ENCODE data around the gene FRAS1.
"Not testable (repeated sequence)": the region's sequence is repeated elsewhere in the genome, so short reads cannot be mapped to it uniquely, and the experiment has no call there.

FRAS1 gene

DNA sequence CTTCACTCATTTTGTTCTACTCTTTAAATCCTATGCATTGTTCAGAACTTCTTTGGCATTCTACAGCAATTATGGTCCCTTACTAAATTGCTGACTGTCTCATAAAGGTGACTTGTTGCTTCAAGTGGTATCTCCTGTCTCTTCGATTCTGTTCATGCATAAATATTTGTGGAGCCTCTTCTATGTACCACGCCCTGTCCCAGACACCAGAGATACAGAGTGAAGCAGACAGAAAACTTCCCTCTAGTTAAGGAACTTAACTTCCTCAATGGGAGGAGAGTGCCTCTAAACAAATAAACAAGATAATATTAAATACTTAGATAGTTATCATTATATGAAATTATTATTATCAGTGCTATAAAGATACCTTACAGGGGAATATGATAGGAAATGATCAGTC, 235.7 kb downstream of the FRAS1 start:
- no peak for DNase-seq

DNA sequence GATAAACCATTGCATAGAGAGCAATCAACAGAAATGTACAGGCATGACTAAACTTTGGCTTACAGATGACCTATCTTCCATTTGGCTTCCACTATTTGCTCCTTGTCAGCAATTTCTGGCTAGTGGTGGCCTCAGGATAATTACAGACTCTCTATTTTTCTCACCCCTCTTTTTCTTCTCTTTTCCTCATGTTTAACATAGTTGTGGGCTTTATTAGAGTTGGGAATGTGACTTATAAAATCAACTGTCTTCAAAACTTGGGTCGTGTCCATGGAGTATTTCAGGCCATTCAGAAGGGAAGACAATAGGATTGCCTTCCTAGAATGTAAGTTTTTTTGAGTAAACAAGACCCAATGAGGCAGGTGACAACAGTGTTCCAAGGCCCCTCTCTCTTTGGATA, 236.2 kb downstream of the FRAS1 start:
- no peak for DNase-seq

- DNase-seq = peak; percentile 64
Observed at GRCh38 chr4:78293821-78294301, 236.7 kb downstream of the FRAS1 start.

DNA sequence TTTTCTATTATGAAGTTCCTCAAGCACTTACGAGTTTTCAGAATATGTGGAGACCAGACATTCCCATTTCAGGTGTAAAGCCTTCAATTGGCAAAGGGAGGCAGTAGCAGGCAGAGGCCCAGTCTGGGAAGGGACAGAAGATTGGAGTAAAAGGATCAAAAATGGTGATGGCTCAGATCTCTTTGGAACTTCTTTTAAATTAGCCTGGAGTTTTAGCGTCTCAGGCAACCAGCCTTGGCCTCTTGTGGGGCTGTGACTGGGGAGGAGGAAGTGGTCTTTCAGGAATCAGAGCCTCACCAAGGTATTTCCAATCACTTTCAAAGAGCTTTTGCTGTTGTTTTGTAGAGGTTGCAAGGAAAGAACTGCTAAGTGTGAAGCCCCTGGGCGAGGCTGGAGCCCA, 239.1 kb downstream of the FRAS1 start:
- no peak for DNase-seq

DNA sequence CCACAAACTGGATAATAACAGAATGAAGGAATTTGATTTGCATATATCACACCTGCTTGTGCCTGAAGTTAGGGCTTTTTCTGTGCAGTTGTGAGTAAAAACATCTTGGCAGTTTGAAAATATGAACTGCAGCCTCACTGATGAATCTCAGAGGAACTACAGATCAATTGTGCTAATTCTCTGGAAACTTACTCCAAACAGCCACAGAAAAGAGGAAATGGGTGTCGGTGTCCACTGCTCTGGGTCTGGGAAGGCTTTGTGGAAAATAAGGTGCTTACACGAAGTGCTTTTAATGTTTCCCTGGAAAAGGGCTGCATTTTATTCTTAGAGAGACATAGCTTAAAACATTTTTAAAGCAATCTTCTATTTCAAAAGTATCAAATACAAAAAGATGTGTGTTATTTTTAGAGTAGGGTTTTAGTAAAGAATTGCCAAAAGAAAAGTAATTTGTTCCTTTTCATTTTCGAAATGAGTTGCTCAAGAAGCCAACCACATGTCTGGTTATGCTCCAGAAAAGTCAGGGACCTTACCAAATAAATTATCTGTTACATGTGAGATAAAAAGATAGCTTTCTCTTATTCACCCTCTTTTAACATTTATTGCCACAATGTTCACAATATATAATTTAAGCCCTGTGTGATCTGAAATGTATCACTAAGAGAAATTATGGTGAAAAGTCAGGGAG, 240.1 kb downstream of the FRAS1 start:
- no peak for DNase-seq

DNA sequence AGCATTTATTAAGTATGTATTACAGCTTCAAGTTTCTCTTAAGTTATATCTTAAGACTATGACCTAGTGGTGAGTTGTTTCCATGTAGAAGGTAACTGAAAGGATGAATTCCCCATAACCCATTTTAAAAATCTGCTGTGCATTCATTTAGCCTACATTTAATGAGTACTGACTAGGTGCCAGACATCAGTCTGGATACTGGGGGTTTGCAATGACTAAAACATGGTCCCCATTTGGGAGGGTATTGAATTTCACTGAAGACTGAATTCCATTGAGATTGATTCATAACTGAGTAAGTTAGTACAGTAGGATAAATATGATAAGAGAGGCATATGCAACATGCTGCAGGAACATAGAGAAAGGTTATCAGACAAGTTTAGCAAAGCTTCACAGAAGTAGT, 241.5 kb downstream of the FRAS1 start:
- DNase-seq = no peak

DNA sequence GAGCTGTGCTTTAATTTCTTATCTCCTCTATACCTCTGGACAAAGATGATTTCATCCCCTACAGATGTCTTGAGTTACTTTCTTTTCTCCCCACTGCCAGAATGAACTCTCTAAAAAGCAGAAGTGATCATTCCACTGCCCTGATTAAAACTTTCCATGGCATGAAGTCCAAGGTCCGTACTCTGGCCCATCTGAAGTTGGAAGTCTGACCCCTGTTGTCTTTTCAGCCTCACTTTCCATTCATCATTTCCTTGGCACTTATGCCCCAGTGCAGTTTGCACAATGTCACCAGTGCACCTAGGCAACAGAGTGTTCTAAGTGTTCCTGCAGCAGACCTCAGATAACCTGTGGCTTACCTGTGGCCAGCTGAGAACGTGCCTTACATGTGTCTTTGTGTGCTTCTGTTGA, 242.4 kb downstream of the FRAS1 start:
- no peak for DNase-seq

GRCh38 chr4:78307263-78307662, 250.1 kb downstream of the FRAS1 start:
- not testable (repeated sequence) for DNase-seq

DNA sequence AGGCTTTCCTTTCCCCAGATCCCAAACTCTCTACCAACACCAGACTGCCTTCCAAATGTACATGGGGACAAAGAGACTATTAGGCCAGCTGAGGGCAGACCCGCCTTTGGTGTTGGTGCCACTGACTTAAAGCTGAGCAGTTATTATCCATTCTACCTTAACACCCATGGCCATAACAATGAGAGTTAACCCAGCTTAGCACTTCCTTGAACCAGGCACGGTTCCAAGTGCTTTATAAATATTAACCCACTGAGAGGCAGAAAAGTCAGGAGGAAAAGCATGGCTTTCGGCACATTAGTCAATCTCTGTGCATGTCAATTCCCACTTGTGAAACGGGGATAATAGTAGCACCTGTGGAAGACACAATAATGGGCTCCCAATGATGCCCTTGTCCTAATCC, 251.4 kb downstream of the FRAS1 start:
- DNase-seq = no peak

DNA sequence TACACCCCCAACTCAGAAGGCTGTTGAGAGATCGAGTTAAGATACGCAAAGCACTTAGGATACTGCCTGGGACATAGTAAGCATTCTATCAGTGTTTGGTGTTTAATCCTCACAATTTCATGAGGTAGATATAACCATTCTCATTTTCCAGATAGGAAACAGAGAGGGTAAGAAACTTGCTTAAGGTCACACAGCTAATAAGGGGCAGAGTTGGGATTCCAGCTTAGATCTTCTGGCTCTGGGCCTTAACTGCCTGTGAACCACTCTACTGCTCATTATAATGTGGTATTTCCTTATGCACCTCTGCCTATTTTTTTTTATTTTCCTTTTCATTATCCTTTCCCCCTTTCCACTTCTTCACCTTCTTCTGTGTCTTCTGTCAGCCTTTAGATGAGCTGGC, 252.2 kb downstream of the FRAS1 start:
- DNase-seq = no peak

DNA sequence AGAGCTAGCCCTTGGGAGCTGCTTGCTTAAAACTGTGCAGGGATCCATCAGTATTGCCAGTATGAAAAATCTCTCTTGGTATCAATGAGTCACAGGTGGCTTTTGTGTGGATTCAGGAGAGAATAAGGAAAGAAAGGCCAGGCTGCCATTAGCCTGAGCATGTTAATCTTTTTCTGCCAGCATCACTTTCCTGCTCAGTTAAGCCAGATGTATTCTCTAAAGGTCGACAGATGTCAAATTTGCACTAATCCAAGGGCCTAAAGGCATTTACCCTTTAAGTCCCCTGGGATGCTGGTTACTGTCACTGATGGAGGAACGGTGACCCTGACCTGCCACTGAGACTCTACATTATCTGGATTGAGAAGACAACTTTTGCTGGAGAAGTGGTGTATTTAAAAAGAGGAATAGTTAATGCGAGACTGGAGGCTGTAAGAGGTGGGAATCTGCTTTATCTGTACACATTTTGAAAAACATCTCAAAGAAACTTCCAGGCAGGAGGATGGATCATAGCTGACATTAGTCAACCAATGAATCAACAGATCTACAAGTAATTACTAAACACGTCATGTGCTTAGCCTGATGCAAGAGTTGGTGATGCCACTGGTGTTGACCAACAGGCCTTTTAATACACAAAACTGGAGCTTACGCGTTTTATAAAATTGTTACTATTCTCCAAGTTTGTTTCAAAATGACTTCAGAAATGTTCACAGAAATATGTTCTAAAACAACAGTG, 253.1 kb downstream of the FRAS1 start:
- DNase-seq = no peak

- no peak for DNase-seq
Observed at GRCh38 chr4:78310740-78311115, 253.6 kb downstream of the FRAS1 start.

DNA sequence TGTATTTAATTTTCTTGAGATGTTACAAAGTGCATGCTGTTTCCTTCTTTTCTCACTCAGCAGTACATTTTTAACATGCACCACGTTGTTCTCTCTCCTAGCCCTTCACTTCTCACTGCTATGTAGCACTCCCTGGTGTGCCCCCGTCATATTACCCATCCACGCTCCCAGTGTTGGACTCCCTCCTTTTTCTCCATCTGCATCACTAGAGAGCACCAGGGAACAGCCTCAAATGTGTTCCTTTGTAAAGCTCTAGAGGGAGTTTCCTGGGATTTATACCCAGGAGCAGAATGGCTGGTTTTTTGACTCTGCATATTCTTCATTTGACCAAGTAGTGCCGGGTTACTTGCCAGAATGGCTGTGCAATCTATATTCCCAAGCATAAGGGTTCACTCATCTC, 254.2 kb downstream of the FRAS1 start:
- DNase-seq = no peak

DNA sequence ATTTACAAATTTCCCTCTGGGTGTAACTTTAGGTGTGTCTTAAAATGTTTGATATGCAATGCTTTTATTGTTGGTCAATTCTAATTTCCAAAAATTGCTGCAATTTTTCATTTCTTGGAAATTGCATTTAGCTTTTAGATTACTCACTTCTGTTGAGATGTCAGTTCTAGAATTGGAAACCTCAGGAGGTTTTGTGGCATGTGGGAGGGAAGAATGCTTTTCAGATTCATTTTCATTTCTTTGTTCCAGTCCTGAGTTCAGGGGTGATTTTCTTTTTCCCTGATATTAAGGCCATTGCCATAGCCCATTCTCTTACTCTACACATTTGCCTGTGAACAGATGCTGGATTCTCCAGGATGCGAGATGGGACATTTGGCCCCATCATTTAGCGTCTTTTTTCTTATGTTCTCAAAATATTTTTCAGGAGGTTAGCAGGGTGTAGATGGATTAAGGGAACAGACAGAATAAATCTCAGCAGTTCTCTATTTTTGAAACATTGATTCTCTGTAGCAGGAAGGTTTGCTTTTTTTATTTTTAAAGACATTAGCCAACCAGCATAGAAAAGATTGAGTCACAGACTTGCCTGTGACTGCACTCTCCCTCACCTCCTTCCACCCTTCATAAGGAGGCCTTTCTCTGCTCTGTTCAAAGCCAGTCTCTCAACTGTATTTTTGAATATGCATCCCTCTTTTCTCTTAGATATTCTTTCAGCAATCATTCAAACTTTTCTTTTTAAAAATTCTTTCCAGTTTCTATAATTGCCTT, 256.0 kb downstream of the FRAS1 start:
- DNase-seq = no peak

- DNase-seq = no peak
Observed at GRCh38 chr4:78313754-78314120, 256.6 kb downstream of the FRAS1 start.

- no peak for DNase-seq
Observed at GRCh38 chr4:78318126-78318525, 261.0 kb downstream of the FRAS1 start.

DNA sequence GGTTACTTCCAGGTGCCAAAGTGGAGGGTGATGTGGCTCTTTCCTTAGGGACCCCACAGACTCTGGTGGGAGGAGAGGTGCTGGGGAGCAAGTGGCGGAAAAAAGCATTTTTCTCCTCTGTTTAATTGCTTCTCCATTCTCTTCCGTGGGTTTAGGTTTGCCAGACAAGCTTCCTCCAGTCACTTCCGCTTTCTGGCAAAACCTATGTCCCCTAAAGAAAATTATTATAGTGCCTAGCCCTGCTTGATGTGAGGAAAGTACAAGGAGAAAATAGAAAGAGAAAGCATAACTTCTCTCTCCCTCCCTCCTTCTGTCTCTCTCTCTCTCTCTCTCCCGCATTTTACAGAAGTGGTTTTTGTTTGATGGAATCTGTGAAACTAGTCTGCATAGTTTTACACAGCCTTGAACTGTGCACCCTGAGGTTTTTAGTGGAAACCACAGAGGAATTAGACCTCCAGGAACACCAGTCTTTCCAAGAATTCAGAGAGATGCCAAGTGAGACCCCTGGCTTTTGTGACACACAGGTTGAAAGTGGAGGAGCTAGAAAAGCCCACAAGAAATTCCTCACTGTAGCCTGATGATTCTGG, 263.3 kb downstream of the FRAS1 start:
- DNase-seq = no peak

DNA sequence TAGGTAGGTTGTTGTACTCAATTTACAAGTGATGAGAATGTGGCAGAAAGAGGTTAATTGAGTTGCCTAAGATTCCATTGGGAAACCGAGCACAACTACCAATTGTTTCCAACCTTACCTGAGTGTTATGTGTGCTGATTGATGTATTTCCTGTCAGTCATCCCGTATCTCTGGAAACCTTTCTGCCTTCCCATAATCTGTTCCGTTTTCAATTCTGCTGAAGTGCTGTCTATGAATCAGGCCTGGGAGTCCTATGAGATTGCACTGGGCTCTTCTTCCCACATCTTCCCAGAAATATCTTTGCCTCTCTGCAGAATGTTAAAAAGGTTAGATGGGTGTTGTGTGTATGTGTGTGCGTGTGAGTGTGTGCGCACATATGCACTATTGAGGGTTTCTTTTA, 264.9 kb downstream of the FRAS1 start:
- no peak for DNase-seq

- no peak for DNase-seq
Observed at GRCh38 chr4:78323439-78323838, 266.3 kb downstream of the FRAS1 start.

- no peak for DNase-seq
Observed at GRCh38 chr4:78324625-78325024, 267.5 kb downstream of the FRAS1 start.

- DNase-seq = peak; percentile 15
Observed at GRCh38 chr4:78325271-78326157, 268.4 kb downstream of the FRAS1 start.

- not testable (repeated sequence) for DNase-seq
Observed at GRCh38 chr4:78328591-78328990, 271.5 kb downstream of the FRAS1 start.

Data from eye (tissue), 1 donor.